NB4 (cell line): ENCODE data around the gene ANKZF1.

Experiments
- DNase-seq: peaks from one replicate; pipeline ENCODE4 v3.0.0; 2010; ENCODE audit warnings: low read depth
- H3K4me3 ChIP-seq: one replicate; pipeline ENCODE4 v1.5.1; 2011; ENCODE audit warnings: mild to moderate bottlenecking, low read depth, low read length, moderate library complexity
- MYC ChIP-seq: IDR thresholded peaks from 2 replicates; pipeline ENCODE4 v1.6.1; 2011; ENCODE audit warnings: low read depth, low read length
- POLR2A ChIP-seq: IDR thresholded peaks from 2 replicates; pipeline ENCODE4 v1.6.1; 2011; ENCODE audit warnings: mild to moderate bottlenecking; ENCODE audit not compliant: insufficient read length; ENCODE audit errors: extremely low read depth
- TF ChIP-seq, protein P1 (sequence below): IDR thresholded peaks from 2 replicates; pipeline ENCODE4 v1.6.1; 2011; ENCODE audit warnings: low read depth, low read length
- TF ChIP-seq, protein P2 (sequence below): IDR thresholded peaks from one replicate; pipeline ENCODE4 v1.5.1; 2012; ENCODE audit warnings: low read depth, low read length

ANKZF1 gene, protein sequence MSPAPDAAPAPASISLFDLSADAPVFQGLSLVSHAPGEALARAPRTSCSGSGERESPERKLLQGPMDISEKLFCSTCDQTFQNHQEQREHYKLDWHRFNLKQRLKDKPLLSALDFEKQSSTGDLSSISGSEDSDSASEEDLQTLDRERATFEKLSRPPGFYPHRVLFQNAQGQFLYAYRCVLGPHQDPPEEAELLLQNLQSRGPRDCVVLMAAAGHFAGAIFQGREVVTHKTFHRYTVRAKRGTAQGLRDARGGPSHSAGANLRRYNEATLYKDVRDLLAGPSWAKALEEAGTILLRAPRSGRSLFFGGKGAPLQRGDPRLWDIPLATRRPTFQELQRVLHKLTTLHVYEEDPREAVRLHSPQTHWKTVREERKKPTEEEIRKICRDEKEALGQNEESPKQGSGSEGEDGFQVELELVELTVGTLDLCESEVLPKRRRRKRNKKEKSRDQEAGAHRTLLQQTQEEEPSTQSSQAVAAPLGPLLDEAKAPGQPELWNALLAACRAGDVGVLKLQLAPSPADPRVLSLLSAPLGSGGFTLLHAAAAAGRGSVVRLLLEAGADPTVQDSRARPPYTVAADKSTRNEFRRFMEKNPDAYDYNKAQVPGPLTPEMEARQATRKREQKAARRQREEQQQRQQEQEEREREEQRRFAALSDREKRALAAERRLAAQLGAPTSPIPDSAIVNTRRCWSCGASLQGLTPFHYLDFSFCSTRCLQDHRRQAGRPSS

DNA sequence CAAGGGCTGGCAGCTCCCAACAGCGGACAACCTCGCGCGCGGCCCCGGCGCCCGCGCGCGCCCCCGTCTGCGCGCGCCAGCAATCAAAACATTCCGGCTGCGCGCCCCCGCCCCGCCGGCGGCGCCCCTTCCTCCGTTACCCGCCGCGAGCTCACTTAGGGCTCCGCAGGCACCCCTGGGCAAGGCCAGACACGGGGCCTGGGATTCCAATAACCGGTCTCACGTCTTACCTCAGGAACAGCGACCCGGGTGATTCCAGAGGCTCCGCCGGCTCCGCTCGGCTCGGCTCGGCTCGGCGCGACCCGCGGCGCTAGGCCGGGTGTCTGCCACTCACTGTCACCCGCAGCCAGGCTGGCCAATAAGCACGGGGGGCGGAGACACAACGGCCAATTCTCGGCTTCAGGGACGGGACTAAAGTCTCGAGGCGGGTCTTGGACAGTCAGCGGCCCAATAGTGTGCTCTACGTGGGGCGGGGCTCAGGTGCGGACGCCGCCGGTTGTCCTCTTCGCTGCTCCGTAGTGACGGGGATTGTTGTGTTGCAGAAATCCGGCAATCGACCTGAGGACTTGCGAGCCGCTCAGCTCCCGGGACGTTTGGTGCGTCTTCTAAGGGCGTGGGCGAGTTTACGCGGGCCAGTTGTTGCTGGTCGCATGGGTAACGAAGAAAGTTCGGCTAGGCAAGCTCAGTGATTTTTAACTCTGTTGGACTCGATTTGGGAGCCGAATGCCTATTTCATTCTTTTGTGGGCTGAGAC lies at the start of gene ANKZF1, which contains the start of gene ATG9A:
Gene ANKZF1 (plus strand): TSS at position 502 of the 754 bp plus-strand sequence. CDS start 452 bp downstream, outside the sequence.
Gene ATG9A (minus strand): TSS at position 332 of the 754 bp plus-strand sequence. CDS start 1,612 bp downstream, outside the sequence.
- H3K4me3 ChIP-seq, result peak within 1 kb of the TSS; percentile 94
- DNase-seq, result peak; percentile 100
- peak; percentile 68 for TF ChIP-seq MYC
- TF ChIP-seq, protein P1, sequence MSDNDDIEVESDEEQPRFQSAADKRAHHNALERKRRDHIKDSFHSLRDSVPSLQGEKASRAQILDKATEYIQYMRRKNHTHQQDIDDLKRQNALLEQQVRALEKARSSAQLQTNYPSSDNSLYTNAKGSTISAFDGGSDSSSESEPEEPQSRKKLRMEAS, result peak; percentile 53; the same call in 1 of the 2 replicates
- TF ChIP-seq POLR2A, result peak; percentile 81
- TF ChIP-seq, protein P2, sequence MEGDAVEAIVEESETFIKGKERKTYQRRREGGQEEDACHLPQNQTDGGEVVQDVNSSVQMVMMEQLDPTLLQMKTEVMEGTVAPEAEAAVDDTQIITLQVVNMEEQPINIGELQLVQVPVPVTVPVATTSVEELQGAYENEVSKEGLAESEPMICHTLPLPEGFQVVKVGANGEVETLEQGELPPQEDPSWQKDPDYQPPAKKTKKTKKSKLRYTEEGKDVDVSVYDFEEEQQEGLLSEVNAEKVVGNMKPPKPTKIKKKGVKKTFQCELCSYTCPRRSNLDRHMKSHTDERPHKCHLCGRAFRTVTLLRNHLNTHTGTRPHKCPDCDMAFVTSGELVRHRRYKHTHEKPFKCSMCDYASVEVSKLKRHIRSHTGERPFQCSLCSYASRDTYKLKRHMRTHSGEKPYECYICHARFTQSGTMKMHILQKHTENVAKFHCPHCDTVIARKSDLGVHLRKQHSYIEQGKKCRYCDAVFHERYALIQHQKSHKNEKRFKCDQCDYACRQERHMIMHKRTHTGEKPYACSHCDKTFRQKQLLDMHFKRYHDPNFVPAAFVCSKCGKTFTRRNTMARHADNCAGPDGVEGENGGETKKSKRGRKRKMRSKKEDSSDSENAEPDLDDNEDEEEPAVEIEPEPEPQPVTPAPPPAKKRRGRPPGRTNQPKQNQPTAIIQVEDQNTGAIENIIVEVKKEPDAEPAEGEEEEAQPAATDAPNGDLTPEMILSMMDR, result no peak

DNA sequence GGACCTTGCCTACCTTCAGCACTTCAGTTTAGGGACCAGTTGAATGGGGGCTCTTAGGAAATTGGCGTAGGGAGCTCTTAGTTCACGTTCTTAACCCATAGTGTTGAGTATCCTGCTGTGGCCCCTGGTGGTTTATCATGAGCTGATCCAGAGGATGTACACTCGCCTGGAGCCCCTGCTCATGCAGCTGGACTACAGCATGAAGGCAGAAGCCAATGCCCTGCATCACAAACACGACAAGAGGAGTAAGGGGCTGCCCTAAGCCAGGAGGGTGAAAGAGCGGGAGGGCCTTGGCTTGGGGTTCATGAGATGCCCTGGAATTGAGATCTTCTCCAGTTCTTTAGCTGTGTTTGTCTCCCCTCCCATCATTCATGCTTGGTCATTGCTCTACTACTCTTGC lies 48.6 kb upstream of the ANKZF1 start:
- TF ChIP-seq POLR2A (no peak), MYC (no peak)
- TF ChIP-seq, protein P2, result no peak
- TF ChIP-seq, protein P1, result no peak
- H3K4me3 ChIP-seq, result no peak overlapping the region
- no peak for DNase-seq

DNA sequence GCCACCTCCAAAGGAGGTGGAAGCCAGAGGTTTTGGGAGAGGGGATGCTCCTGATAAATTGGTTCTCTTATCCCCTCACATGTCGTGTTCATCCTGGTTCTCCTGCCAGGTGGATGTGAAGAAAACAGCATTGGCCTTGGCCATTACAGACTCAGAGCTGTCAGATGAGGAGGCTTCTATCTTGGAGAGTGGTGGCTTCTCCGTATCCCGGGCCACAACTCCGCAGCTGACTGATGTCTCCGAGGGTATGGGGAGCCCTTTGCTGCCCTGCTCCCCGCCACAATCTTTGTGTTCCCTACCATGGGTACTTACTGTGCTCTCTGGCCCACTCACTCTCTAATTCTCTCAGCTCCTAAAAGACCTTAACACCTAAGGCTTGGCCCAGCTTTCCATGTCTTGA lies 48.1 kb upstream of the ANKZF1 start:
- H3K4me3 ChIP-seq, result no peak overlapping the region
- no peak for TF ChIP-seq POLR2A
- TF ChIP-seq, protein P2, result no peak
- TF ChIP-seq, protein P1, result no peak
- no peak for TF ChIP-seq MYC
- DNase-seq, result no peak

DNA sequence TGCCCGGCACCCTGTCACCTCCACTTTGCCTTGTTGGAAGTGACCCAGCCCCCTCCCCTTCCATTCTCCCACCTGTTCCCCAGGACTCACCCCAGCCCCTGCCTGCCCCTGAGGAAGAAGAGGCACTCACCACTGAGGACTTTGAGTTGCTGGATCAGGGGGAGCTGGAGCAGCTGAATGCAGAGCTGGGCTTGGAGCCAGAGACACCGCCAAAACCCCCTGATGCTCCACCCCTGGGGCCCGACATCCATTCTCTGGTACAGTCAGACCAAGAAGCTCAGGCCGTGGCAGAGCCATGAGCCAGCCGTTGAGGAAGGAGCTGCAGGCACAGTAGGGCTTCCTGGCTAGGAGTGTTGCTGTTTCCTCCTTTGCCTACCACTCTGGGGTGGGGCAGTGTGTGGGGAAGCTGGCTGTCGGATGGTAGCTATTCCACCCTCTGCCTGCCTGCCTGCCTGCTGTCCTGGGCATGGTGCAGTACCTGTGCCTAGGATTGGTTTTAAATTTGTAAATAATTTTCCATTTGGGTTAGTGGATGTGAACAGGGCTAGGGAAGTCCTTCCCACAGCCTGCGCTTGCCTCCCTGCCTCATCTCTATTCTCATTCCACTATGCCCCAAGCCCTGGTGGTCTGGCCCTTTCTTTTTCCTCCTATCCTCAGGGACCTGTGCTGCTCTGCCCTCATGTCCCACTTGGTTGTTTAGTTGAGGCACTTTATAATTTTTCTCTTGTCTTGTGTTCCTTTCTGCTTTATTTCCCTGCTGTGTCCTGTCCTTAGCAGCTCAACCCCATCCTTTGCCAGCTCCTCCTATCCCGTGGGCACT lies 47.1 kb upstream of the ANKZF1 start:
- no peak for TF ChIP-seq POLR2A
- TF ChIP-seq MYC, result no peak
- TF ChIP-seq, protein P1, result no peak
- TF ChIP-seq, protein P2, result no peak
- H3K4me3 ChIP-seq, result no peak overlapping the region
- DNase-seq, result no peak

DNA sequence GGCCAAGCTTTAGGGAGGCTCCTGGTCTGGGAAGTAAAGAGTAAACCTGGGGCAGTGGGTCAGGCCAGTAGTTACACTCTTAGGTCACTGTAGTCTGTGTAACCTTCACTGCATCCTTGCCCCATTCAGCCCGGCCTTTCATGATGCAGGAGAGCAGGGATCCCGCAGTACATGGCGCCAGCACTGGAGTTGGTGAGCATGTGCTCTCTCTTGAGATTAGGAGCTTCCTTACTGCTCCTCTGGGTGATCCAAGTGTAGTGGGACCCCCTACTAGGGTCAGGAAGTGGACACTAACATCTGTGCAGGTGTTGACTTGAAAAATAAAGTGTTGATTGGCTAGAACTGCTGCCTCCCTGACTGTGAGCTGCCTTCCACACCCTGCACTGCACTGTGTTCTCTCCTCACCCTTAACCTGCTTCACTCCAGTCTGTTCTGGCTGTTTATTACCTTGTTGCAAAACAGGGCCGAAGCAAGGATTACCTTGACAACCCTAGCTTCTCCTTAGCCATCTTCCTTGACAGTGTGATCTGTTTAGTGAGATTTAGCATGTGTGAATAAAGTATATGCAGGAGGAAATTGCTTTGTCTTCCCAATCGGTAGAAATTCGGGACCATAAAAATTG lies 46.3 kb upstream of the ANKZF1 start:
- DNase-seq, result no peak
- TF ChIP-seq POLR2A (no peak), MYC (no peak)
- TF ChIP-seq, protein P2, result no peak
- TF ChIP-seq, protein P1, result no peak
- H3K4me3 ChIP-seq, result no peak overlapping the region
